HG03469 (cell line): ENCODE data around the gene SND1.

Source experiments
- ATAC-seq: cut with Tn5 transposase; IDR thresholded peaks from one replicate; pipeline ENCODE4 v1.9.1; 2021; ENCODE audit warnings: mild to moderate bottlenecking, moderate library complexity, moderate number of reproducible peaks; ENCODE audit not compliant: unreplicated experiment

SND1 gene

GRCh38 chr7:128120976-128121490 is 469.0 kb downstream of the SND1 start:
- ATAC-seq = no peak

- no peak for ATAC-seq
Measured at GRCh38 chr7:128121711-128122530, 469.9 kb downstream of the SND1 start.

DNA sequence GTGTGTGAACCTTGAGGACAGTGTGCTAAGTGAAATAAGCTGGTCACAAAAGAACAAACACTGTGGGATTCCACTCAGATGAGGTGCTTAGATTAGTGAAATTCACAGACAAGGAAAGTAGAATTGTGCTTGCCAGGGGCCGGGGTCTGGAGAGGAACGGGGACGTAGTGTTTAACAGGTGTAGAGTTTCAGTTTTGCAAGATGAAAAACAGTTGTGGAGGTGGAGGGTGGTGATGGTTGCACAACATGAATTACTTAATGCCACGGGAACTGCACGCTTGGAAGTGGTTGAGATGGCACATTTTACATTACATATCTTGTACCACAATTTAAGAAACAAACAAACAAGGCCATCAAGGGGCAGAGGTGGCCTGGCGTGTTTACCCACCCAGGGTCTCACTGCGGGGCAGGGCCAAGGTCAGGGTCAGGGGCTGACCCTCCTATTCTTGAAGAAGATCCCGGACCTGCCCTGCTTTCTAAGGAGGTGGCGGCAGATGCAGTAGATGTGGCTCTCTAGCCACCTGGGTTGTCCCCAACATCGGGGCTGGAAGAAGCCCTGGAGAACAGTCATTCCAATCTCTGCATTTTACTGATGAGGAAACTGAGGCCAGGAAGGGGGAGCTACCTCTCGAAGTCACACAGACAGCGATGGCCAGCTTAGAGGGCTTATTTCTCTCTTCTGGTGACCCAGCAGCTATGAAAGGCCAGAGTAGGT is 470.7 kb downstream of the SND1 start:
- ATAC-seq = no peak

- ATAC-seq = no peak
Measured at GRCh38 chr7:128123291-128124037, 471.5 kb downstream of the SND1 start.

DNA sequence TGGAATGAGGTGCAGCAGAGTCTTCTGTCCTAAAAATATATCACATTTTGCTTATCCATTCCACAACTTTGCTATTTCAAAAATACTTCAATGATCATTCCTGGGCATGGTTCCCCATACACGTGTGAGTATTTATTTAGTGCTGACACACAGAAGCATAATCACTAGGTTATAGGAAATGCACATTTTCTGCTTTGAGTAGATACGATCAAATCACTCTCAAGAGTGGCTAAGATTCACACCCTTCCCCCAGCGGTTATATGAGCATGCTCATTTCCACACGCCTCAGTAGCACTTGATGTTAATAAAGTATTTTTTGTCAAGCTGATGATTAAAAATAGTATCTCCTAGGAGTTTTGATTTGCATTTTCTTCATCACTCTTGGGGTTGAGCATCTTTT is 472.8 kb downstream of the SND1 start:
- ATAC-seq = no peak

DNA sequence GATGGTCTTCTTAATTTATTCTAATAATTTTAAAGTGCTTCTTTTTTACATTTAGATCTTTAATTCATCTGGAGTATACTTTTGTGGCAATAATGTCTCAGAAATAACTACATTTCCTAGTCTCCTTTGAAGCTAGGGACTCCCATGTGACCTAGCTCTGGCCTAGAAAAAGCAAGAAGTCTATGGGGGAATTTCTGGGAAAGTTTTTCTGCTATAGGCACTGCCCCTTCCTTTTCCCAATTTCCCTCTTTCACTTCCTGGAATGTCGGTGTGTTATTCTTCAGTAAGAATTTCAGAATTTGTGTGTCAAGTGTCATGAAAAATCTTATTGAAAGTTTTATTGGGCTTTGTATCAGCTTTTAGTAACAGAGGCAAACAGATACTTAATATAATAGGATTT is 473.8 kb downstream of the SND1 start:
- ATAC-seq = no peak

DNA sequence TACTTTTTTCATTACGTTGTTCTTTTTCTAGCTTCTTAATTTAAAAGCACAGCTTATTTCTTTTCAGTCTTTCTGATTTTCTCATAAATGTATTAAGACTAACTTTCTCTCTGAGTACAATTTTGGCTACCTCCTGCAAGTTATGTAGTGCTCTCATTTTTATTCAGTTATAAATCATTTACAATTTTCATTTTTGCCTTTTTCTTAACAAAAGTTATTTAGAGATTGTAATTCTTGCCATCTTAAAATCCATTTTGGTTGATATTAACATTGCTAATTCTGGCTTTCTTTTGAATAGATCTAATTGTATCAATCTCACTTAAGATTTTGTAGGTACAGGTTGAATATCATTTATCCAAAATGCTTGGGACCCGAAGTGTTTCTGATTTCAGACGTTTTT is 476.4 kb downstream of the SND1 start:
- no peak for ATAC-seq

DNA sequence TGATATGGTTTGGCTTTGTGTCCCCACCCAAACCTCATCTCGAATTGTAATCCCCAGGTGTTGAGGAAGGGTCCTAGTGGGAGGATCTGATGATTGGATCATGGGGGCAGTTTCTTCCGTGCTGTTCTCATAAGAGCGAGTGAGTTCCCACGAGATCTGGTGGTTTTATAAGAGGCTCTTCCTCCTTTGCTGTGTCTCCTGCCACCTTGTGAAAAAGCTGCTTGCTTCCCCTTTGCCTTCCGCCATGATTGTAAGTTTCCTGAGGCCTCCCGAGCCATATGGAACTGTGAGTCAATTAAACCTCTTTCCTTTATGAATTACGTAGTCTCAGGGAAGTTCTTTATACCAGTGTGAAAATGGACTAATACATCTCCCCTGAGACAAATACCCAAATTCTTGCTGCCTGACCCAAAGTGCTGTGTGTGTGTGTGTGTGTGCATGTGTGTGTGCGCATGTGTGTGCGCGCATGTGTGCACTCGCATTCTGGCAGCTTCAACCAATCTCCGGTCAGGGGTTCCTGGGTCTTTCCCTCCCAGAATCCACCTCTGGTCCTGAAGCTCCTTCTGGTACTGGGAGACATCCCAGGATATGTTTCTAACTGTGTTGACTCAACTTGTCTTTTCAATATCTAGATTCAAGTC is 477.4 kb downstream of the SND1 start:
- no peak for ATAC-seq

DNA sequence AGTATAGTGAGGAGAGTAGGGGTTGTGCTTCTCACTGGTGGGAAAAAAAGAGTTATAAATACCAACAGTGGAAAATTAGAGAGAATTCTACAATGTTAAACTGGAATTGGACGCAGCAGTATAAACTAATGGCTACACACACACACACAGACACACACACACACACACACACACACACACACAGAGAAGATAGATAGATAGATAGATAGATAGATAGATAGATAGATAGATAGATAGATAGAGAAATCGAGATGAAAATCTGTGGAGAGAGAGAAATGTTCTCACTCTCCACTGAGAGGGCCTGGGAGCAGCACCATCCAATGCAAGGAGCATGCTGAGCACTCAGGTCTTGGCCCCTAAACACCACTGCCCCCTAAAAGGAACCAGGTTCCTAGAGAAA is 479.1 kb downstream of the SND1 start:
- no peak for ATAC-seq

DNA sequence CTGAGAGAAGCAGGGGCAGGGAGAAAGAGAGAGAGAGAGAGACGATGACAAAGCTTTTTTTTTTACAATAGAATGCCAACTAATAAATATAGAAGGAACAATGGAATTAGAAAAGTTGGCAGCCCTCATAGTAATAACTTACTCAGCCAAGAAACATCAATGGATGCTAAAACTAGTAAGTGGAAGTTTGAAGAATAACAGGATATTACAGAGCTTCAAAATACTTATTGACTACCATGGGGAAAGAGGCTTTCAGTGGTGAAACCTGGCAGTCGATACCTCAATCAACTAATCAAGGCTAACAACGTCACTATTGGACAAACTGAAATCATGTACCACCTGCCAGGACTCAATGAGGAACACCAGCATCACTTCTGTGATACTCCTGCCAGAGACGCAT is 479.7 kb downstream of the SND1 start:
- ATAC-seq = no peak

- ATAC-seq = no peak
Measured at GRCh38 chr7:128132426-128133069, 480.6 kb downstream of the SND1 start.

GRCh38 chr7:128135159-128135514 is 483.1 kb downstream of the SND1 start:
- no peak for ATAC-seq

DNA sequence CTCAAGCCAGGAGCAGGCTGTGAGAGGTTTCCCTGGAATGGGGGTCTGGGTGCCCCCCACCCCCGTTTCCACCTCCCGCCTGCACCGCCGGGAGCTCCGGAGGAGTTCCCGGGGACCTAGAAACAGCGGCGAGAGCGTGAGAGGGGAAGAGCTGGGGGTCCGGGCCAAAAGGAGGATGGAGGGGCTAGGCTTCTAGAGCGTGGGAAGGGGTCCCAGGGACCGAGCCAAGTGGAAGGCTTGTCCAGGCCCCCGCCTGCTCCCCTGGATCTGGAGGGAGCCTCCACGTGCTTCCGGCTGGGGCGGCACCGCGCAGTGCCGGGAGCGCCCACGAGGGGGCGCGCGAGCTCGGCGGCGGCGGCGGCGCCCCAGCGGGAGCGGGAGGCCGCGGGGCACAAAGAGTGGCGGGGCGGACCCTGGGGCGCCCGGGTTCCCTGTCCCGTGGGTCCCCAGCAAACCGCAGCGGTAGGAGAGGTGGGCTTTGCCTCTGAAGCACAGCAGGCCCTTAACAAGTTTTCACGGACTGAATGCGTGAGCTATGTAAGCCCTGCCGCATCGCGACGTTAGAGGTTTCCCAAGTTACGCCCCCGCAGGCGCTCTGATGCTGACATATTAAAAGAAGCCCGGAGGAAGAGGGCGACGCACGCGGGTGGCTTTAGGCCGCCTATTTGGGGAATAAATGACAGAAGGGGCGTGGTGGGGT is 483.7 kb downstream of the SND1 start:
- ATAC-seq = peak; percentile 85

- no peak for ATAC-seq
Measured at GRCh38 chr7:128136215-128136597, 484.2 kb downstream of the SND1 start.

DNA sequence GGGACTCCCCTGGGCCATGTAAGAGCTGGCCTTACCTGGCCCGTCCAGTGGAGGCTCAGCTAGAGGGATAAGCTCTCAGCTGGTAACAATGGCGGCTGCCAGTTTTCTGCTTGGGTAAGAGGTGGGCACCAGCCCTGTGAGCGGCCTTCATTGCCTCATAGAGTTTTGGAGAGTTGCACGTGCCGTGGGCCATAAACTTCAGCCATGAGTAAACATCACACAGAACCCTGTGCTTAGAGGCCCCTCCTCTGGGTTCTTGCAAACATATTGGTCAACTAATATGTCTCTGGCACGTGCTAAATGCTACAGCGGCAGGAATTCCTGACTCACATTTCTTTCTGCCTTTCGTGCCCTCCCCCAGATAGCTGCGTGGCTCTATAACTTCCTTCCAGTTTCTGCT is 485.2 kb downstream of the SND1 start:
- no peak for ATAC-seq

- no peak for ATAC-seq
Measured at GRCh38 chr7:128139406-128139805, 487.4 kb downstream of the SND1 start.

GRCh38 chr7:128141683-128142195 is 489.7 kb downstream of the SND1 start:
- ATAC-seq = no peak
